M059J (cell line): ENCODE measurements around the gene HAUS3. TPM values are rescaled to one million over a fixed set of nuclear protein-coding genes. Genes with fewer than 3 reads are reported as not detected.
"Not testable (repeated sequence)": the region's sequence is repeated elsewhere in the genome, so short reads cannot be mapped to it uniquely, and the experiment has no call there.

Experiments used
- DNase-seq: peaks from one replicate; pipeline ENCODE4 v3.0.0-alpha.2; 2012; ENCODE audit warnings: low read depth
- total RNA-seq: library from RNA; depleted of rRNA; stranded (reverse); fragments of >200 nt; shearing (Covaris generic); gene quantifications from 2 replicates; pipeline ENCODE4 v1.2.3, GENCODE V29; 2014; rRNA removed

The HAUS3 gene
- total RNA-seq, 1 experiment from 2014 or later = 14.2 TPM

DNA sequence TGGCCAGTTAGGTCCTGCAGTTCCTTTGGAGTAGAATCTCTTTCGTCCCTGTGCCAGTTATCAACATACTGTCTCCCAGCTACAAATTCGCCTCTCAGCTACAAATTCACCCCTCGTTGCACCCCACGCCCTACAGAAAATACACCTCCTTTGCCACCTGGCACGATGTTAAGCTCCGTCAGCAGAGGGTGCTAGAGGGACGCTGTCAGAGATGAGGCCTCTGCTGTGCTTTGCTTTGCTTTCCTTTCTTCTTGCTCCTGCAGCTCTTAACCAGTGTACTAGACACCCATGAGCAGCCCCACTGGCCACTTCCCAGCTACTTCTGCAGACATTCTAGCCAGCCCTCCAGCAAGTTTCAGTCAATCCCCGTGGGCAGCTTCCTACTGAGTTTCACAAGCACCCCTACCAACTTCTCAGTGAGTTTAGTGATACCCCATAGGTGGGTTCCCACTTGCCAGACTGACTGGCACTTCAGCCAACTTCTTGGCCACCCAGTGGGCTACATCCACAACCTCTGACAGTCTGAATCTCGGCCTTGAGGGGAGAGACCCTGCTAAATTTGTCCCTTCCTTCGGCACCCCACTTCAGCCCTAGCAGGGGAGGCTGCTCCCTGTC lies 21.8 kb downstream of the HAUS3 start:
- DNase-seq = peak; percentile 69

DNA sequence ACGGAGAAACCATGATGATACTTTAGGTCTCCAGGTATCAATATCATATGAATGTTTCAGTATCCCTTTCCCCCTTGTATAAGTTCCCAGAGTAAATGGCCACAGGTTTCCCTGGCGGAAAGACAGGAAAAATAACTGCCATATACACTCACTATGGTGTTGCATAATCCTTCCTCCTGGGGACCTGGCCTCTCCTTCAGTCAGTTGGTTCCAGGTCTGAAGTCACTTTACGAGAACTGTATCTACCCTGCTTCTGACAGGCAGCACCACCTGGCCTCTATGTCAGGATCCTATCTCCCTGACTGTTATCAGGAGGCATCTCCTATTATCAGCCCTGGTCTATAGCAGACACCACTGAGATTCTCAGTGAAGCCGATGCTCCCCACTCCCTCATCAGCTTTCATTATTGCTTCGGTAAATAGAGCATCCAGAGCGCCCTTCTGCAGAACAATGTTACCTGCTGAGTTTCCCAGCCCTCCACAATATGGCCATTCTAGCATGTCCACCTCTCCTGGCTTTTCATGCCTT lies 22.6 kb downstream of the HAUS3 start:
- DNase-seq = no peak

DNA sequence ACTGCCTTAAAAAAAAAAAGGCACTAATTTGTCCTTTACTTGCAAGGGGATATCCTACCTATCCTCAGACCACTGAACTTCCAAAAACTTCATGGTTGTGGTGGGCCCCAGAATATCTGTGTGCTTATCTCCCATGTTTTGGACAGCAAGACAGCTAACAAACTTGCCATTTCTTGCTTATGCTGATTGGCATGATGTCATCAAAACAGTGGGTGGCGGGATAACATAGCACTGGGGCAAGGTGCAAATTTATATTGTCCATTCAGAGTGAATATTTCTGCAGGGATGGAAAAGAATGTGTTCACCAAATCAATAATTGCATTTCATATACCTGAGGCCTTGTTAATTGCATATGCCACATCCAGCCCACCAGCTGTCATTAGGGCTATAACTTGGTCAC lies 23.5 kb downstream of the HAUS3 start:
- no peak for DNase-seq

DNA sequence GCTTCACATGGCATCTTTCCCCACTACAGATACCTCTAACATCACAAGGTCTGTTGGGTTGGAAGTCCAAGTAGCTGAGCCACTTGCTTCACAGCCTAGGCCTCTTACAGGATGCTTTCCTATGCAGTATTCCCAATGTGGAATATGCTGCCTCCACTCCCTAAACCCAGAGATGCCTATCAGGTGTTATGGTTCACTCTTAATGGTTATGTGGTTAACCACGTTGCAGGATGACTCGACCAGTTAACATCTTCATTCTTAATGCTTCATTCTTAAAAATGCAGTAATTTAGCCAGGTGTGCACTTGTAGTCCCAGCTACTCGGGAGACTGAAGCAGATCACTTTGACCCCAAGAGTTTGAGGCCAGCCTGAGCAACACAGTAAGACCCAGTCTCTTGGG lies 24.2 kb downstream of the HAUS3 start:
- peak; percentile 76 for DNase-seq

DNA sequence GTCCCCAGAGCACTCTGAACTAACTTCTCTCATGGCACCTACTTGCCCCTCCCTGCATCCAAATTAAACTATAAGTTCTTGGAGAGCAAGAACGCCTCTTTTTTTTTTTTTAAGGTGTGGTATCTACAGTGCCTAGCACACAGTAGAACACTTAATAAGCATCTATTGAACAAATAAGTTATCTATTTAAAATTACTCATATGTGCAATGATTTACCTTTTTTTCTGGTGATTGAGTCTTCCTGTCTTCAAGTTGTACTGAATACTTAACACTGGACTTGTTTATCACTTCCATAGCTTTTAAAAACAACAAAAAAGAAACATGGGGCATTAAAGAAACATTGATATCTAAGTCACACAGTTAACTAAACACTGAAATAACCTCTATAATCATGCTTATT lies 29.1 kb downstream of the HAUS3 start:
- DNase-seq = no peak

DNA sequence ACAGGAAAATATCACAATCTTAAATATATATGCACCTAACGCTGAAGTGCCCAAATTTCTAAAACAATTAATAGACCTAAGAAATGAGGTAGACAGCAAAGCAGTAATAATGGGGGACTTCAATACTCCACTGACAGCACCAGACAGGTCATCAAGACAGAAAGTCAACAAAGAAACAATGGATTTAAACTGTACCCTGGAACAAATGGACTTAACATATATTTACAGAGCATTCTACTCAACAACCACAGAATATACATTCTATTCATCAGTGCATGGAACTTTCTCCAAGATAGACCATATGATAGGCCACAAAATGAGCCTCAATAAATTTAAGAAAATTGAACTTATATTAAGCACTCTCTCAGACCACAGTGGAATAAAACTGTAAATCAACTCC lies 39.1 kb downstream of the HAUS3 start:
- DNase-seq = not testable (repeated sequence)

DNA sequence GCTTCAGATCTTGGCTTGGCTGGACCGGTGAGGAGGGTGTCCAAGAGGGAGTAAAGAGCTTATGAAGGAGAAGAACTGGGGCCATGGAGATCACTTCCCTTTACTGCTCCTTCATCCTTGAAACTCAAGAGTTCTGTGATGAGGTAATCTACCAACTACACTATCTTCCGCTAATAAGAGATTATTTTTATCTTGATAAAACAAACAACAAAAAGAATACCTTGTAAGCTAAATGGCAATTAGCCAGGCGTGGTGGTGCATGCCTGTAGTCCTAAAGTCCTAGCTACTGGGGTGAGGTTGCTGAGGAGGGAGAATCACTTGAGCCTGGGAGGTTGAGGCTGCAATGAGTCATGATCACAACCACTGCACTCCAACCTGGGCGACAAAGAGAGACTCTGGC lies 47.4 kb downstream of the HAUS3 start:
- DNase-seq = no peak

DNA sequence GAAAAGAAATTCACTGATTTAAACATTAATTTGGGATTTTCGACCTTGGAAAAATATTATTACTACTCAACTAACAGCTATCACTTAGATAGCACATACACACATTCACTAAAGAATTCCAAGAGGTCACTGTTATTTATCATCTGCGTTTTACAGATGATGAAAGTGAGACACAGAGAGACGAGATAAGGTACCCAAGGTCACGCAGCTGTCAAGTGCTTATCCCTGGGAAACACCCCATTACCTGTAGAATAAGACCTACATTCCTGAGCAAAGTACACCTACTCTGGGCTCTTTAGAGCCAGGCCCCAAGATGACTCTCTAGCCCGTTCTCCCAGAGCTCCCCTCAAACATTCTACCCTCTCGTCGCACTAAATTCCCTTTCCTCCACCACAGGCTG lies 48.6 kb downstream of the HAUS3 start:
- no peak for DNase-seq

DNA sequence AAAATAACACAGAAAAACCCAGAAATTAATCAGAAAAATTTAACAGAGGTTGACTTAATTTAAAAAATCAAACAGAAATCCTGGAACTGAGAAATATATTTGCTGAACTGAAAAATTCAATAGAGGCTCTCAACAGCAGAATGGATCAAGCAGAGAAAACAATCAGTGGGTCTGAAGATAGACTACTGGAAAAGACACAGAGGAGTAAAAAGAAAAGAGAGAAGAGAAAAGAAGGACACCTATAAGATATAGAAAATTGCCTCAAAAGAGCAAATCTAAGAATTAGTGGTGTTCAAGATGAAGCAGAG lies 55.1 kb downstream of the HAUS3 start:
- no peak for DNase-seq

DNA sequence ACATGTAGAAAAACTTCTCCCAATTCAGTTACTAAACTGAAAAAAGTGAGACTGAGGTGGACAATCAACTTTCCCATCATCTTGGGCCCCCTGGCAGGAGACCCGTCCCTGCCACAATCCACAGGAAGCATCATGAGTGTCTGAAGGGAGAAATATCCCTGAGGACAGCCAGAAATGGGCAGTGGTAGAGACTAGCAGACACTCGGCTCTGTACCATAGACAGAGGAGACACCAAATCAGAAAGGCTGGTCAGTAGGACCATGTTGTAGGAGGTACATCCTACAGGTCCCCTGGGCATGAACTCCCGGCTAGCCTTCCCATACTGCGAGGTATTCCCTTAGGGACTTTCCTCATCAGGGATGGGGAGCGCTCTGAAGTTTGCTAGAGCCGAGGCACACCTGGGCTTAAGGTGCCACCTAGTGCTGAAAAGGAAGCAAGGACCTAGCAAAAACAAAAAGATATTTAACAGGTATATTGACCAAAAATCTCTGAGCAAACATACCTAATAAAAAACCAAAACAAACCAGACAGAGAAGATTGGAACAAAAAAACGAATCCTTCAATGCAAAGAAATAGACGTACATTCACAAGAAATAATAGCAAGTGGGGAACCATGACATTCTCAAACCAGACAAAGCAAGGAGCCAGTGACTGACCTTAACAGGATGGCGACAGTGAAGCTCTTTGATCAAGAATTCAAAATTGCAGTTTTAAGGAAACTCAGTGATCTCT lies 55.6 kb downstream of the HAUS3 start:
- DNase-seq = peak; percentile 53

DNA sequence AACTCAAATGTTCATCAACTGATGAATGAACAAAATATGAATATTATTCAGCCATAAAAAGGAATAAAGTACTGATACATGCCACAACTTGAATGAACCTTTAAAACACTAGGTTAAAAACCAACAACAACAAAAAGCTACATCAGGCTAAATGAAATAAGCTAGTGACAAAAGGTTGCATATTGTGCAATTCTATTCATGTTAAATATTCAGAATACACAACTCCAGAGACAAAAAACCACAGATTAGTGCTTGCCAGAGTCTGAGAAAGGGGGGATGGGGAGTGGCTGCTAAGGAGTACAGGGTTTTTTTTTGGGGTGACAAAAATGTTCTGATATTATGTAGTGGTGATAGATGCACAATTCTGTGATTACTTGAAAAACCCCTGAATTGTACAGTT lies 58.5 kb downstream of the HAUS3 start:
- DNase-seq = no peak

DNA sequence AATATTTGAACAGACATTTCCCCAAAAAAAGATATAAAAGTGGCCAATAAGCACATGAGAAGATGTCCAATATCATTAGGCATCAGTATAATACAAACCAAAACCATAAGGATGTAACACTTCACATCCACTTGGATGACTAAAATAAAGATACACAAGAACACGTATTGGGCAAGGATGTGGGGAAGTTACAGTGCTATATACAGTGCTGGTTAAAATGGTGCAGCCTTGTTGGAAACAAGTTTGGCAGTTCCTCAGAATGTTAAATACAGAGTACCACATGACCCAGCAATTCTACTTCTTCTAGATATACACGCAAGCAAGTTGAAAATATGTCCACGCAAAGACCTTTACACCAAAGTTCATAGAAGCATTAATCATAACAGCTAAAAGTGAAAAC lies 58.9 kb downstream of the HAUS3 start:
- DNase-seq = no peak

DNA sequence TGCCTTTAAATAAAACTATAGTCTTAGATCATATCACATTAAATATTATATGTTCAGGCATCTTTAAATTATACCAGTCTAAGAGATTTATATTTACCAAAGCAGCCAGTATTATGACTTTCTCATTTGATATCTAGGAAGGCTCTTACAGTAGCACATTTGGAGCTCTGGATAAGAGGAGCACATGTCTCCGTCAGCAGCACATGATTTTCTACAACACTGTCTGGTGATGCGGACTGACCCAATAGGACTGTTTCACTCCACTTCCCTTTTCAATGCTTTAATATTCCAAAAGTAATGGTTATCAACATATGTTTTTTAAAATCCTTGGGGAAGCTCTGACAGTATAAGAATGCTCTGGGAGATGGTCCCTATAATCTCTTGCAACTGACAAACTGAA lies 61.5 kb downstream of the HAUS3 start:
- no peak for DNase-seq

DNA sequence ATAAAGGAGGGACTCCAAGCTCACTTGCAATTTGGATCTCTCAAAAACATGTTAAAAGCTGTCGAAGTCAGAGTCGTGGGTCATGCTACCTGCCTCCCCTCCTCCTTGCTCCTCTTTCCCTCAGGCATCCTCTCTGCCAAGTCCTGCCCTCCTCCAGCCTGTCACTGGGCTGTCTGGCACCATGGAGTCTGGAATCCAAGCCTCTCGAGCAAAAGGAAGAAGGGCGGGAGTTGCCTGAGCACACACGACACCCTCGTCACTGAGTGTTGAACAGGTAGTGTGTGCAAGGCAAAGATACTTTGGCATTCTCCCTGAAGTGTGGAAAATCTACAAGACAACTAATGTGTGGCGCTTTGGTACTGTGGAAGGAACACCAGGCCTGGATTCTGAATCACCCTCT lies 62.2 kb downstream of the HAUS3 start:
- DNase-seq = no peak

DNA sequence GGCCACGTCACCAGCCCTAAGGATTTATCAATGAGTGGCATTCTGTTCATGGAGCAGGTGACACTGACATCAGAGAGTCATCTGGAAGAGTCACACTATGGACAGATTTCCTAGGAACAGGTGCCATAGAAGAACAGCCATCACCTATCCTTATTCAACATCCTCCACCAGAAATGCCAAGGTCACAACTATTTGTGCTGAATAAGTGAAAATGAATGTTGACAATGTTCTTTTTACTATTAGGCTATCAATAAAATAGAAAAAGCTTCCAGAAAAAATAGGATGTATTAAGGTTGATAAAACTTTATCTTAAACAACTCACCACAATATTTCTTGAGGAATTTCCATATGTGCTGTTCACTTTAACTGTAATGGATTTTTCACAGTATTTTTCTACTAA lies 62.9 kb downstream of the HAUS3 start:
- no peak for DNase-seq

Other genes starting within 250 kb of the HAUS3 start
- 11.6 and 17.3 TPM in 2 replicates for gene NELFA, start 233.1 kb downstream of the HAUS3 start, total RNA-seq
- gene NAT8L, start 182.8 kb downstream of the HAUS3 start, total RNA-seq = 0.05 TPM in 1 of 2 replicates, not detected in the other
- 0.44 TPM in 1 of 2 replicates, not detected in the other for gene POLN, start within 50 bp of the HAUS3 start, total RNA-seq
- 11.1 and 19.2 TPM in 2 replicates for gene MXD4, start 20.0 kb upstream of the HAUS3 start, total RNA-seq
- gene ZFYVE28, start 176.5 kb upstream of the HAUS3 start, total RNA-seq = 3.3 and 4.0 TPM in 2 replicates
- gene CFAP99, start 176.8 kb upstream of the HAUS3 start, total RNA-seq = 0.42 TPM in 1 of 2 replicates, not detected in the other
- gene RNF4, start 227.0 kb upstream of the HAUS3 start, total RNA-seq = 63.5 and 98.4 TPM in 2 replicates